Thoracic aorta (tissue), 2 donors: Measurements from ENCODE around the gene GPX3. TPM values are rescaled to one million over a fixed set of nuclear protein-coding genes. Genes with fewer than 3 reads are reported as not detected.

Experiments
- ATAC-seq: fragments of 150-250 bp; one replicate; pipeline ENCODE4 v1.8.0; 2017; ENCODE audit warnings: low read depth; ENCODE audit not compliant: insufficient number of reproducible peaks, low FRiP score
- DNase-seq: peaks from one replicate; pipeline ENCODE4 v3.0.0-alpha.2; 2020; ENCODE audit warnings: low spot score
- H3K27ac ChIP-seq, 2 donors: fragments of 200-600 bp; sonication (generic); 1 replicate in 1 of 2; 2 replicates in 1 of 2; pipeline ENCODE4 v1.5.1; 2016; ENCODE audit warnings: mild to moderate bottlenecking in 2 of 2, moderate library complexity in 2 of 2
- H3K27me3 ChIP-seq: fragments of 200-600 bp; sonication (generic); replicated peaks from 2 replicates; pipeline ENCODE4 v1.6.0; 2016; ENCODE audit warnings: mild to moderate bottlenecking; ENCODE audit not compliant: insufficient read depth
- H3K36me3 ChIP-seq: fragments of 200-600 bp; sonication (generic); one replicate; pipeline ENCODE4 v1.5.1; 2016
- H3K4me1 ChIP-seq, 2 donors: fragments of 200-600 bp; sonication (generic); 1 replicate in 1 of 2; 2 replicates in 1 of 2; pipeline versions ENCODE4 v1.5.1 to v1.6.0; 2016; ENCODE audit warnings: low read depth in 2 of 2, mild to moderate bottlenecking in 1 of 2; ENCODE audit not compliant: control insufficient read depth in 1 of 2
- H3K4me3 ChIP-seq: fragments of 200-600 bp; sonication (generic); 2 replicates; pipeline ENCODE4 v1.5.1; 2016; ENCODE audit warnings: mild to moderate bottlenecking
- H3K9me3 ChIP-seq: fragments of 200-600 bp; sonication (generic); 2 replicates; pipeline ENCODE4 v1.5.1; 2016
- CTCF ChIP-seq: fragments of 200-600 bp; sonication (generic); IDR thresholded peaks from one replicate; pipeline ENCODE4 v1.5.1; 2019; ENCODE audit warnings: antibody characterized with exemption
- total RNA-seq, 2 donors: library from RNA; depleted of rRNA; stranded (reverse); fragments of >200 nt; gene quantifications; one replicate each; pipeline versions ENCODE4 v1.1.0 to v1.2.3, GENCODE V29; 2016

GPX3 gene
- total RNA-seq, 2 donors from 2014 or later = 1,240 to 1,874 TPM

- TF ChIP-seq CTCF = no peak
- H3K27me3 ChIP-seq = no peaks in the 10 kb centered on the region
- H3K36me3 ChIP-seq = no peaks in the 10 kb centered on the region
- H3K4me3 ChIP-seq = no peak overlapping the region
- no peak for DNase-seq
- H3K4me1 ChIP-seq = peaks cover 29 to 52% of the 10 kb centered on the region in 2 donors
- H3K9me3 ChIP-seq = no peaks in the 10 kb centered on the region
- H3K27ac ChIP-seq = peak overlapping the region; percentile 66 to 70
- ATAC-seq = no peak
Measured at GRCh38 chr5:151073280-151073679, 52.9 kb downstream of the GPX3 start.

DNA sequence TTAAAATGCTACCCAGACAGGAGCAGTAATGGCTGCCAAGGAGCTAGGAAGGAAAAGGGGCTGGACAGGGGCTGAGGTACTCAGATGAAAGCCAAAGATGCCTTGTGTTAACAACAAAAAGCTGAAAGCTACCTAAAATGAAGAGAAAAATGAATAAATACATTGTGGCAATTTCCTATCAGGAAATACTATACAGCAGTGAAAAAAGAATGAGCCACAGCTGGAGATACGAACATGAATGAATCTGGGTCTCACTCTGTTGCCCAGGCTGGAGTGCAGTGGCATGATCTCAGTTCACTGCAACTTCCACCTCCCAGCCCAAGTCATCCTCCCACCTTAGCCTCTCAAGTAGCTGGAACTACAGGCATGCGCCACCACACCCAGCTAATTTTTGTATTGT, 54.2 kb downstream of the GPX3 start:
- DNase-seq = no peak
- Histone ChIP-seq H3K4me1 (peaks cover 25 to 51% of the 10 kb centered on the region in 2 donors), H3K9me3 (no peaks in the 10 kb centered on the region), H3K27ac (no peak overlapping the region), H3K4me3 (no peak overlapping the region), H3K36me3 (no peaks in the 10 kb centered on the region), H3K27me3 (no peaks in the 10 kb centered on the region)
- ATAC-seq = no peak
- no peak for TF ChIP-seq CTCF

GRCh38 chr5:151075698-151076331, 55.4 kb downstream of the GPX3 start:
- H3K4me1 ChIP-seq = peaks cover 29 to 57% of the 10 kb centered on the region in 2 donors
- no peak for TF ChIP-seq CTCF
- ATAC-seq = no peak
- H3K4me3 ChIP-seq = no peak overlapping the region
- H3K27me3 ChIP-seq = no peaks in the 10 kb centered on the region
- no peaks in the 10 kb centered on the region for H3K36me3 ChIP-seq
- DNase-seq = no peak
- H3K9me3 ChIP-seq = no peaks in the 10 kb centered on the region
- no peak overlapping the region for H3K27ac ChIP-seq

GRCh38 chr5:151076616-151077015, 56.2 kb downstream of the GPX3 start:
- Histone ChIP-seq H3K27me3 (no peaks in the 10 kb centered on the region), H3K36me3 (no peaks in the 10 kb centered on the region), H3K27ac (no peak overlapping the region), H3K4me3 (no peak overlapping the region), H3K9me3 (no peaks in the 10 kb centered on the region), H3K4me1 (peaks cover 27 to 52% of the 10 kb centered on the region in 2 donors)
- ATAC-seq (no peak), DNase-seq (no peak)
- TF ChIP-seq CTCF = no peak

- TF ChIP-seq CTCF = no peak
- no peaks in the 10 kb centered on the region for H3K9me3 ChIP-seq
- no peak overlapping the region for H3K27ac ChIP-seq
- DNase-seq (no peak), ATAC-seq (no peak)
- peaks cover 26 to 52% of the 10 kb centered on the region in 2 donors for H3K4me1 ChIP-seq
- H3K36me3 ChIP-seq = no peaks in the 10 kb centered on the region
- no peaks in the 10 kb centered on the region for H3K27me3 ChIP-seq
- H3K4me3 ChIP-seq = no peak overlapping the region
Measured at GRCh38 chr5:151077419-151077818, 57.0 kb downstream of the GPX3 start.
